ENCODE results near the gene ZBTB39. TPM values are rescaled to one million over a fixed set of nuclear protein-coding genes. Genes with fewer than 3 reads are reported as not detected.

Gene ZBTB39
- total and polyA plus RNA-seq, 2 of the 13 experiments (the other 11 are each of a cell fraction or from before 2014, with no cell fraction given) = 6.5 to 6.9 TPM

DNA sequence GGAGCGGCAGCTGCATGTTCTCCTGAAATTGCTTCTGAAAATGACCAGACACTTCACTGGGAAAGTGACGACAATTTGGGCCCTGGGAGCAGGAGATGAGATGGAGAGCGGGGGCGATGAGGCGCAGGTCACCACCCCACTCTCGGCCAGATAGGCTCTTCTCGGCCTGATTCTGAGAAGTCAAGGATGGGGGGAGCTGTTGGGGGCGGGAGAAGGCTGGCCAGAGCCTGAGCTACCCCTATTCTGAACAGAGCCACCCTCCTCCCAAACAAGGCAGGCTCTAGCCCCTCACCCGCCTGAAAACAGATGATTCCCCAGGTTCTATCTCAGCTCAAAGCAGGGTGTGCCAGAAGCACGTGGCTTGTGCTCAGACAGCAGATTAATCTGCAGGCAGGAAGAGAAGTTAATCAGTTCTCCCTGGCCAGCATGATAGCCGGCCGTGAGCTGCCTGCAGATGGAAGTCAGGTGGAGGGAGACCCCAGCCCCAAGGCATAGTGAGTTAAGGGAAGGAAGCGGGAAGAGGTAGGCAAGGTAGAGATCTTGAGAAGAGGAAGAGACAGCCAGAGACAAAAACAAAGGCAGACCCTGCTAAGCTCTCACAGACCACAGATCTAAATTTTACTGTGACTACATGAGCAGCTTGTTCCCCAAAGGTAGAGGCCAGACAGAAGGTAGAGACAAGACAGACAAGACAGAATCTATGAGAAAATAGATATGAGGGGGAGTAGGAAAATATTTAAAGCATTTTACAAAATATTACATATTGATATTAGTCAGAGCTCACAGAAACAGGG, 20.9 kb upstream of the ZBTB39 start:
- H3K4me1 ChIP-seq (ENCODE audit: insufficient read depth, low read length) = peaks cover 11% of the 10 kb centered on the region
- WGBS (ENCODE audit: low lambda C conversion rate) = 72% methylated on average over 11 of the region's 13 CpGs
- H3K79me2 ChIP-seq (ENCODE audit: insufficient read depth, low read length) = no peaks in the 10 kb centered on the region
- DNase-seq (ENCODE audit: low spot score) (no peak), FAIRE-seq (no peak), ATAC-seq (no peak)
- TF ChIP-seq MED1 (CRISPR knock-in tag; IDR thresholded peaks at IDR 0.05) (no peak), ZNF343 (CRISPR knock-in tag; IDR thresholded peaks at IDR 0.05) (no peak), ONECUT2 (CRISPR knock-in tag; IDR thresholded peaks at IDR 0.05) (no peak), HNRNPL (IDR thresholded peaks at IDR 0.05; ENCODE audit: low read depth, low read length) (no peak), HMG20B (CRISPR knock-in tag; conservative IDR thresholded peaks at IDR 0.05) (no peak), TBX2 (CRISPR knock-in tag; IDR thresholded peaks at IDR 0.05; ENCODE audit: borderline replicate concordance) (no peak), RBM22 (optimal IDR thresholded peaks at IDR 0.05; ENCODE audit: low read length) (no peak), ZNF589 (CRISPR knock-in tag; conservative IDR thresholded peaks at IDR 0.05) (no peak), AKAP8 (CRISPR knock-in tag; IDR thresholded peaks at IDR 0.05) (no peak), CENPX (CRISPR knock-in tag; IDR thresholded peaks at IDR 0.05) (no peak), HDAC1 (CRISPR knock-in tag; IDR thresholded peaks at IDR 0.05) (no peak)
- TF ChIP-seq, protein P1, sequence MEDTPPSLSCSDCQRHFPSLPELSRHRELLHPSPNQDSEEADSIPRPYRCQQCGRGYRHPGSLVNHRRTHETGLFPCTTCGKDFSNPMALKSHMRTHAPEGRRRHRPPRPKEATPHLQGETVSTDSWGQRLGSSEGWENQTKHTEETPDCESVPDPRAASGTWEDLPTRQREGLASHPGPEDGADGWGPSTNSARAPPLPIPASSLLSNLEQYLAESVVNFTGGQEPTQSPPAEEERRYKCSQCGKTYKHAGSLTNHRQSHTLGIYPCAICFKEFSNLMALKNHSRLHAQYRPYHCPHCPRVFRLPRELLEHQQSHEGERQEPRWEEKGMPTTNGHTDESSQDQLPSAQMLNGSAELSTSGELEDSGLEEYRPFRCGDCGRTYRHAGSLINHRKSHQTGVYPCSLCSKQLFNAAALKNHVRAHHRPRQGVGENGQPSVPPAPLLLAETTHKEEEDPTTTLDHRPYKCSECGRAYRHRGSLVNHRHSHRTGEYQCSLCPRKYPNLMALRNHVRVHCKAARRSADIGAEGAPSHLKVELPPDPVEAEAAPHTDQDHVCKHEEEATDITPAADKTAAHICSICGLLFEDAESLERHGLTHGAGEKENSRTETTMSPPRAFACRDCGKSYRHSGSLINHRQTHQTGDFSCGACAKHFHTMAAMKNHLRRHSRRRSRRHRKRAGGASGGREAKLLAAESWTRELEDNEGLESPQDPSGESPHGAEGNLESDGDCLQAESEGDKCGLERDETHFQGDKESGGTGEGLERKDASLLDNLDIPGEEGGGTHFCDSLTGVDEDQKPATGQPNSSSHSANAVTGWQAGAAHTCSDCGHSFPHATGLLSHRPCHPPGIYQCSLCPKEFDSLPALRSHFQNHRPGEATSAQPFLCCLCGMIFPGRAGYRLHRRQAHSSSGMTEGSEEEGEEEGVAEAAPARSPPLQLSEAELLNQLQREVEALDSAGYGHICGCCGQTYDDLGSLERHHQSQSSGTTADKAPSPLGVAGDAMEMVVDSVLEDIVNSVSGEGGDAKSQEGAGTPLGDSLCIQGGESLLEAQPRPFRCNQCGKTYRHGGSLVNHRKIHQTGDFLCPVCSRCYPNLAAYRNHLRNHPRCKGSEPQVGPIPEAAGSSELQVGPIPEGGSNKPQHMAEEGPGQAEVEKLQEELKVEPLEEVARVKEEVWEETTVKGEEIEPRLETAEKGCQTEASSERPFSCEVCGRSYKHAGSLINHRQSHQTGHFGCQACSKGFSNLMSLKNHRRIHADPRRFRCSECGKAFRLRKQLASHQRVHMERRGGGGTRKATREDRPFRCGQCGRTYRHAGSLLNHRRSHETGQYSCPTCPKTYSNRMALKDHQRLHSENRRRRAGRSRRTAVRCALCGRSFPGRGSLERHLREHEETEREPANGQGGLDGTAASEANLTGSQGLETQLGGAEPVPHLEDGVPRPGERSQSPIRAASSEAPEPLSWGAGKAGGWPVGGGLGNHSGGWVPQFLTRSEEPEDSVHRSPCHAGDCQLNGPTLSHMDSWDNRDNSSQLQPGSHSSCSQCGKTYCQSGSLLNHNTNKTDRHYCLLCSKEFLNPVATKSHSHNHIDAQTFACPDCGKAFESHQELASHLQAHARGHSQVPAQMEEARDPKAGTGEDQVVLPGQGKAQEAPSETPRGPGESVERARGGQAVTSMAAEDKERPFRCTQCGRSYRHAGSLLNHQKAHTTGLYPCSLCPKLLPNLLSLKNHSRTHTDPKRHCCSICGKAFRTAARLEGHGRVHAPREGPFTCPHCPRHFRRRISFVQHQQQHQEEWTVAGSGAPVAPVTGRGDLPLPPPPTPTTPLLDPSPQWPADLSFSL (CRISPR knock-in tag; IDR thresholded peaks at IDR 0.05) = no peak
- TF ChIP-seq, protein P2, sequence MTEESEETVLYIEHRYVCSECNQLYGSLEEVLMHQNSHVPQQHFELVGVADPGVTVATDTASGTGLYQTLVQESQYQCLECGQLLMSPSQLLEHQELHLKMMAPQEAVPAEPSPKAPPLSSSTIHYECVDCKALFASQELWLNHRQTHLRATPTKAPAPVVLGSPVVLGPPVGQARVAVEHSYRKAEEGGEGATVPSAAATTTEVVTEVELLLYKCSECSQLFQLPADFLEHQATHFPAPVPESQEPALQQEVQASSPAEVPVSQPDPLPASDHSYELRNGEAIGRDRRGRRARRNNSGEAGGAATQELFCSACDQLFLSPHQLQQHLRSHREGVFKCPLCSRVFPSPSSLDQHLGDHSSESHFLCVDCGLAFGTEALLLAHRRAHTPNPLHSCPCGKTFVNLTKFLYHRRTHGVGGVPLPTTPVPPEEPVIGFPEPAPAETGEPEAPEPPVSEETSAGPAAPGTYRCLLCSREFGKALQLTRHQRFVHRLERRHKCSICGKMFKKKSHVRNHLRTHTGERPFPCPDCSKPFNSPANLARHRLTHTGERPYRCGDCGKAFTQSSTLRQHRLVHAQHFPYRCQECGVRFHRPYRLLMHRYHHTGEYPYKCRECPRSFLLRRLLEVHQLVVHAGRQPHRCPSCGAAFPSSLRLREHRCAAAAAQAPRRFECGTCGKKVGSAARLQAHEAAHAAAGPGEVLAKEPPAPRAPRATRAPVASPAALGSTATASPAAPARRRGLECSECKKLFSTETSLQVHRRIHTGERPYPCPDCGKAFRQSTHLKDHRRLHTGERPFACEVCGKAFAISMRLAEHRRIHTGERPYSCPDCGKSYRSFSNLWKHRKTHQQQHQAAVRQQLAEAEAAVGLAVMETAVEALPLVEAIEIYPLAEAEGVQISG (CRISPR knock-in tag; IDR thresholded peaks at IDR 0.05) = no peak
- no peak overlapping the region for H3K9ac ChIP-seq (ENCODE audit: insufficient read depth, low read depth, low read length)
- ChIA-PET POLR2A (interaction anchor here (0.6 to 1.3 kb wide), 2 partner anchors 9 to 186 kb away, joined by 3 to 4 read pairs; no protein-coding TSS in a partner anchor), CTCF (ENCODE audit: low intra/inter-chr PET ratio, low total read pairs) (no interaction called here)
- H3K9me3 ChIP-seq (ENCODE audit: low read length) = no peaks in the 10 kb centered on the region
- BruUV-seq (replicated peaks) = no TSS peak
- no peak overlapping the region for H3K4me2 ChIP-seq (ENCODE audit: low read depth, low read length)
- no peaks in the 10 kb centered on the region for H4K20me1 ChIP-seq (ENCODE audit: insufficient read depth, low read length)
- no peak overlapping the region for H3K4me3 ChIP-seq (replicated peaks in 1 of 3; ENCODE audit: insufficient read depth in 1 of 3, low read depth in 2 of 3, low read length in 3 of 3)
- no peaks in the 10 kb centered on the region for H3K27me3 ChIP-seq (ENCODE audit: control insufficient read depth in 1 of 2, insufficient read depth in 2 of 2, low read length in 2 of 2)
- no peaks in the 10 kb centered on the region for H3K36me3 ChIP-seq (replicated peaks in 1 of 2; ENCODE audit: control insufficient read depth in 1 of 2, insufficient read depth in 2 of 2, low read length in 2 of 2)
- intact Hi-C loops (cut with micrococcal nuclease; ENCODE audit: unreplicated experiment) (no loop called here), in situ Hi-C loops (cut with HindIII; ENCODE audit: extremely low pct_ligation_motif_present, low pct_unique_long_range_greater_than_20kb) (no loop called here)
- no peak overlapping the region for H3K27ac ChIP-seq (ENCODE audit: extremely low read length, insufficient read depth, low read length)
- no peak overlapping the region for H2AFZ ChIP-seq (ENCODE audit: low read length)
